AG09309 (cell line): ENCODE results near the gene PHACTR3.

ENCODE experiments used
- DNase-seq: peaks from one replicate; pipeline ENCODE4 v3.0.0-alpha.2; 2010; ENCODE audit warnings: low read depth
- H3K4me3 ChIP-seq: 2 replicates; pipeline ENCODE4 v1.5.1; 2011; ENCODE audit warnings: mild to moderate bottlenecking, low read depth, low read length, moderate library complexity; ENCODE audit not compliant: control insufficient read depth
- TF ChIP-seq, protein P1 (sequence below): IDR thresholded peaks from 2 replicates; pipeline ENCODE4 v1.5.1; 2011; ENCODE audit warnings: mild to moderate bottlenecking, low read depth, low read length, inconsistent platforms; ENCODE audit not compliant: insufficient read depth, control insufficient read depth; ENCODE audit errors: missing control alignments

PHACTR3 gene

DNA sequence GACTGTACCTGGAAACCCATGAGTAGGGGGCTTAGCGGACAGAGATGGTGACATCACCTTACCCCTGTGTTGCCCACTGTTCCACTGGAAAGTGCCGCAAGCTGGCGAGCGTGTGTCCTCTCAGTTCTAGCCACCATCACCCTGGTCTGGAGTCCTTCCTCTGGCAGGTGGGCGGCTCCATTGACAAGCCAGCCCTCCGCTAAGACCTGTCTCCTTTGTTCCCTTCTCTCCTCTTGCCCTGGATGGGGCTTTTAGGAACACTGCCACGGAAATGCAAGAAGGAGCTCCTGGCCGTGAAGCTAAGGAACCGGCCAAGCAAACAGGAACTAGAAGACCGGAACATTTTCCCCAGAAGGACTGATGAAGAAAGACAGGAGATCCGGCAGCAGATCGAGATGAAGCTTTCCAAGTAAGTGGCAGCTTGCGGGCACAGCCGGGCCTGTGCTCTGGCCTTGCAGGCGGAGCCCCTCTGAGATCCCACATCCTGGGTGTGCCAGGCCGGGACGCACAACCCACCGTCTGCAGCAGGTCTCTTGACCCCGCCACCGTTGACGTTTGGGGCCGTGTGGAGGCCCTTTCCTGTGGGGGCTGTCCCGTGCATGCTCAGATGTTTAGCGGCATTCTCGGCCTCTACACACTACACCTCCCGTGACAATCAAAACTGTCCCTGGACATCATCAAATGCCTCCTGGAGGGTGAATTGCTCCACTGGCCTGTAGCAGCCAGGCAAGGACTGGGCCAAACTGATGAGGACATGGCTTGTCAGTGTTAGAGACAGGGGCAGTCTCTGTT is 201.6 kb downstream of the PHACTR3 start:
- TF ChIP-seq, protein P1, sequence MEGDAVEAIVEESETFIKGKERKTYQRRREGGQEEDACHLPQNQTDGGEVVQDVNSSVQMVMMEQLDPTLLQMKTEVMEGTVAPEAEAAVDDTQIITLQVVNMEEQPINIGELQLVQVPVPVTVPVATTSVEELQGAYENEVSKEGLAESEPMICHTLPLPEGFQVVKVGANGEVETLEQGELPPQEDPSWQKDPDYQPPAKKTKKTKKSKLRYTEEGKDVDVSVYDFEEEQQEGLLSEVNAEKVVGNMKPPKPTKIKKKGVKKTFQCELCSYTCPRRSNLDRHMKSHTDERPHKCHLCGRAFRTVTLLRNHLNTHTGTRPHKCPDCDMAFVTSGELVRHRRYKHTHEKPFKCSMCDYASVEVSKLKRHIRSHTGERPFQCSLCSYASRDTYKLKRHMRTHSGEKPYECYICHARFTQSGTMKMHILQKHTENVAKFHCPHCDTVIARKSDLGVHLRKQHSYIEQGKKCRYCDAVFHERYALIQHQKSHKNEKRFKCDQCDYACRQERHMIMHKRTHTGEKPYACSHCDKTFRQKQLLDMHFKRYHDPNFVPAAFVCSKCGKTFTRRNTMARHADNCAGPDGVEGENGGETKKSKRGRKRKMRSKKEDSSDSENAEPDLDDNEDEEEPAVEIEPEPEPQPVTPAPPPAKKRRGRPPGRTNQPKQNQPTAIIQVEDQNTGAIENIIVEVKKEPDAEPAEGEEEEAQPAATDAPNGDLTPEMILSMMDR, result no peak
- DNase-seq, result no peak
- H3K4me3 ChIP-seq, result no peak overlapping the region

DNA sequence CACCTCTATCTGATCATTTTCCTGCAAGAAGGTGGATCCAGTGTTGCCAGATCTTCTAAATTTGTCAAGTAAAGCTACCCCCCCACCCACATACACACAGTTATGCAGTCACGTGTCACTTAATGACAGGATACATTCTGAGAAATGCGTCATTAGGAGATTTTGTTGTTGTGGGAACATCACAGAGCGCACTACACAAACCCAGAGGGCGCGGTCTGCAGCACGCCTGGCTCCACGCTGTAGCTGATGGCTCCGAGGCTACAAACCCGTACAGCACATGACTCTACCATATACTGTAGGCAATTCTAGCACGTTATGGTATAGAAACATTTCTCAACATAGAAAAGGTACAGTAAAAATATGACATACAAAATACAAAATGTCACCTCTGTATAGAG is 202.2 kb downstream of the PHACTR3 start:
- TF ChIP-seq, protein P1, result no peak
- no peak overlapping the region for H3K4me3 ChIP-seq
- no peak for DNase-seq

DNA sequence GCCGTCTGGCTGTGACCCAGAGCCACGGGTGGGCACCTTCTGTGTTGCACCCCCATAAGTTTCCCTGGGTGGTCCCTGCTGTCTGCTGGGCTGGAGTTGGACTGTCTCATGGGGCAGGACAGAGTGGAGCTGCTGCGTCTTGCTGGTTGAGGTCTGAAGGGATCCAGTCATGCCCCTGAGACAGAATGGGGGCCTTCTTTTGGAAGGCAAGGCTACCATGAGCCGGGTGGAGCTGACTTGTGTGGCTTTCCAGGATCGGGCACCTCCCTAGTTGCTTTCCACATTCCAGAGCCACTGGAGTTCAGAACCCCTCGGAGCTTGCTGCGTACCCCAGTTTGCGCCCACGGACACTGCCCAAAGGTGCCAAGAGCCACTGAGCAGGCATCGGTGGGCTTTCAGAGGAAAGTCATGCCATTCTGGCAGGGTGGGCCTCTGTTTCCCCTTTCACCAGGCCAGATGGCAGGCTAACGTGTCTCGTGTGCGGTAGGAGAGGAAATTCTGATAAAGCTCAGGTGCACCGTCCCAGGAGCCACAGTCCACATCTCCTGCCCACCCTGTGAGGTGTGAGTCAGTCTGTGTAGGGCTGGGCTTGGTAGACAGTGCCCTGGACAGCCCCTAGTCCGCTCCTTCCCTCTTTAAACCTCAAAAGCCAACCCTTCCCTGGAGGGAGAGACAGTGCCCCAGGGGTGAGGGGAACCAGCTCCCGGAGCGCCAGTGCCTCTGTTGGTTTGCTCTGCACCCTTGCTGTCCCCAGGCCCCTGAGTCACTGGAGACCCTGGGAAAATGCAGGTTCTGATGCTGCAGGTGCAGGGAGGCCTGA is 203.8 kb downstream of the PHACTR3 start:
- H3K4me3 ChIP-seq, result no peak overlapping the region
- no peak for DNase-seq
- TF ChIP-seq, protein P1, result no peak

DNA sequence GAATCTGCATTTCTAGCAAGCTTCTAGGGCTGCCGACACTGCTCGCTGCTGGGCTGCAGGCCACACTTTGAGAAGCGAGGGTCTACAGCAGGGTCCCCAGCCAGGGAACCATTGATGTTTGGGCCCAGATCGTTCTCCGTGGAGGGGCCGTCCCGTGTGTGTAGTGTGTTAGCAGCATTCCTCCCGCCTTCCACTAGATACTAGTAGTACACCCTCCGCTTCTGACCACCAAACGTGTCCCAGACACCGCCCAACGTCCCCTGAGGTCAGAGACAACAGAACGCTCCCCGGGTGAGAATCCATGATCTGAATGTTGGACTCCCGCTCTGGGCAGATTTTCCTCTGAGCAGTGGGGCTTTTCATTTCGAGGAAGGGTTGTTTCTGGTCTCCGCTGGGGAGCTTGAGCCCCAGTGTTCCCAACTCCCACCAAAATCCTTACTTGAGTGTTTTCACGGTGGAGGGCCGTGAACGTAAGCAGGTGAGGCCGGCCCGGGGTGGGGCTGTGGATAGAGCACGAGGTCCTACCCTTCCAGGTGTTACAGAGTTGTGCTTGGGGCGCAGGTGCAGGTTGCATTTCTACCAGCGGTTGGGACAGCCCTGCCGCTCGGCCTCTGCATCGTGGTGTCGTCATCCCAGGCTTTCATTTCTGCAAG is 204.5 kb downstream of the PHACTR3 start:
- no peak for DNase-seq
- TF ChIP-seq, protein P1, result no peak

DNA sequence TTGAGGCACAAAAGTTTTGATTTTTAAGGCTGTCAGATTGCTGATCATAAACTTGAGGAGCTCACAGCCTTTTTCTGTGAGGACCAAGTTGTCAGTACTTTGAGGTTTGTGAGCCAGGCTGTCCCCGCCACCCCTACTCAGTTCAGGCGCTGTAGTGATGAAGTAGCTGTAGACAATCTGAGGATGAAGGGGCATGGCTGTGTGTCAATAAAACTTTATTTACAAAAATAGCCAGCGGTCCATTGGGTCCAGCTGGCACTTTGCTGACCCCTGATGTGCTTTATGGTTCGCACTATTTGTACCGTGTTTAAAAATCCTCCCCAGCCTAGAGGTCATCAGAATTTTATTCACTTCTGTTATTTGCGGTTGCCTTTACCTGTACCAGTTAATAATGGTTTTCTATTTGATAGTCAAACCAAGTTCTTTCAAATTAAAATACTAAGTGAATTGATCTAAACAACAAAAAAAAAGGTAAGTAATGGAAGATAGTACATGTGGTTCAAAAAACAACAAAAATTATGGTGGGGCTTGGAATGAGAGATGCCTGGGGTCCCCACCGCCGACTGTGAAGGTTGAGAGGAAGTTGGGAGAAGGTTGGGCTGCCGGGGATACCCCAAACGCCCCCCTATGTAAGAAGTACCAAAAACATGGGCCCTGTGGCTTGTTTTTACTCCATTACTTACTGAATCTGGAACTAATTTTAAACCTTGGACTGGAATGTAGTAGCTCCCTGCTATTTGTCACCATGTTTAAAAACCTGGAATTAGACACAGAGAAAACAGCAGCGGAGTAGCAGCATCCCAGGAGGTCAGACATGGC is 205.5 kb downstream of the PHACTR3 start:
- no peak for DNase-seq
- TF ChIP-seq, protein P1, result no peak

More for the DNA sequence above, 204.5 kb downstream of the PHACTR3 start:
- no peak overlapping the region for H3K4me3 ChIP-seq

More for the DNA sequence above, 205.5 kb downstream of the PHACTR3 start:
- H3K4me3 ChIP-seq, result no peak overlapping the region
